ENCODE results near the gene TINAGL1.

TINAGL1 gene

DNA sequence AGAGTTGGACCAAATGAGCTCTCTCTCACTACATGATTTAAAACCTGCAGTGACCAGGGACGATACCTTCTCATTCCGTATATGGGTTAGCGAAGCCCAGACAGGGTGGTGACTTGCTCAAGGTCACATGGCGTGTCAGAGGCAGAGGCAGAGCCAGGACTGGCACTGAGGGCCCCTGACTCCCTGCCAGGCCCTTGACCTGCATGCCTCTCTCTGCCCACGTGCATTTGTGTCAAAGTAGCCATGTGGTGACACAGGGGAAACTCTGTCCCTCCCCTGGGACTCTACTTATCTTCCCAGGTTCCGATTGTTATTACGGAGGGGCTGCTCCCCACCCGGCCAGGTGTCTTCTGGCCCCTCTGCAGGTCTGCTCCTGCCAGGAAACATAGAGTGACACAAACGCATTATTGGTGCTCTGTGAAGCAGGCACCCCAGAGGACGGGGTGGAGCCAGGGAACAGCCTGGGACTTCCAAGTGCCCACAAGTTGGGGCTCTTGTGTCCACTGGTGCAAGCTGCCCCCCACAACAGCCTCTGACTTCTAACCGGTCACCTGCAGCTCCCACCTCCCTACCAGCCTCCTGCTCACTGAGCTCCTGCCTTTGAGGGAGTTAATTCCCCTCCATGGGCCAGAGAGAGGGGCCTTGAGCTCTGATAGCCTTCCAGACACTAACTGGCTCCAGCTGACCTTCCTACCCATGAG, 7.3 kb upstream of the TINAGL1 start:
- DNase-seq, result no peak

DNA sequence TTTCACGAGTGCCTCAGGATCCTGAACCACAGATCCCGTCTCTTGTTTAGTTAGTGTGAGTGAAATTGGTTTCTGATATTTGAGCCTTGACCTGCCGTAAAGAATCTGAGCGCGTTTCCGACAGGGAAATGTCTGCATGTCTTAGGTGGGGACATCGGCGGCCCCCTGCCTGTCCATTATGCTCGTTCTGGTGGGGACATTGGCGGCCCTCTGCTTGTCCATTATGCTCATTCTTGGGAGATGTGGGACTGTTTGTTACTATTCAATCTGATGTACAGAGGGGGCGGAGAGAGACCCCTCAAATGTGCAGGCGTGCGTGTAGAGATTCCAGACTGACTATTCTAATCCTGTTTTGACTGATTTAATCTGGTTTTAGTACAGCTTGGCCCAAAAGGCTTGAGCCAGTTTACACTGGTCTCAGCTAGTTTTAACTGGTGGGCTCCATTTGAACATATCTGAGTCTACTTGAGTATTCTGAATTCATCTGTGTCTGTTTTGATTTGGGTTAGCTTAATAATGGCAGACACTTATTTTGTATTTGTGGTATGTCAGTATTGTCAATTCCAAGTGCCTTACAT, 6.6 kb upstream of the TINAGL1 start:
- DNase-seq, result no peak

DNA sequence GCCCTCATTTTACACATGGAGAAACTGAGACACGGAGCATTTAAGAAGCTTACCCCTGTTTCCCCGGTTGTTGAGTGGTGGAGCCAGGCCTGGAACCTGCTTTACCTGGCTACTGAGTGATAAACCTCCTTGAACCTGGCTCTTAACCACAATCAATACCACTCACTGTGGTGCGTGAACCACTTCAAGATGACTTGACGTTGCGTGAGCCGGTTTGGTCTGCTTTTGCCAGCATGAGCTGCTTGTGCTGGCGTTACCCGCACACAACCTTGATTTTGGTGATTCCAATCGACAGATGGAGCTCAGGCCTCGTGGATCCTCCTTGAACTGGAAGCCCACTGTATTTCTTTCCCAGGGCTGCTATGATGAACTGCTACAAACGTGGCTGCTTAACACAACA, 6.1 kb upstream of the TINAGL1 start:
- no peak for DNase-seq

DNA sequence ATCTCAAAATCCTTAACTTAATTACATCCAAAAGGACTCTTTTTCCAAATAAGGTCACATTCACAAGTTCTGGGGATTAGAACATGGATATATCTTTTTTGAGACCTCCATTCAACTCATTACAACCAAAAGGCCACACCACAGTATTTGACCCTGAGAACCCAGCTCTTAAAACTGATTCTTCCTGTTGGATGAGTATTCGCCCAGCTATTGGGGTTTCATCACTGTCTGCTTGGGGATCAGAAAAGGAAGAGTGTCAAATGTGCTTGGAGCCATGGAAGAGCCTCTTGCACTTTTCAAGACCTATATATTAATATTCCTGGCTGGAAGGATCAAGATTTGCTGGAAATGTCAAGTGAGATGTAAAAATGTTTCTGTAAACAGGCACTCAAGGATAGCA, 5.4 kb upstream of the TINAGL1 start:
- no peak for DNase-seq

DNA sequence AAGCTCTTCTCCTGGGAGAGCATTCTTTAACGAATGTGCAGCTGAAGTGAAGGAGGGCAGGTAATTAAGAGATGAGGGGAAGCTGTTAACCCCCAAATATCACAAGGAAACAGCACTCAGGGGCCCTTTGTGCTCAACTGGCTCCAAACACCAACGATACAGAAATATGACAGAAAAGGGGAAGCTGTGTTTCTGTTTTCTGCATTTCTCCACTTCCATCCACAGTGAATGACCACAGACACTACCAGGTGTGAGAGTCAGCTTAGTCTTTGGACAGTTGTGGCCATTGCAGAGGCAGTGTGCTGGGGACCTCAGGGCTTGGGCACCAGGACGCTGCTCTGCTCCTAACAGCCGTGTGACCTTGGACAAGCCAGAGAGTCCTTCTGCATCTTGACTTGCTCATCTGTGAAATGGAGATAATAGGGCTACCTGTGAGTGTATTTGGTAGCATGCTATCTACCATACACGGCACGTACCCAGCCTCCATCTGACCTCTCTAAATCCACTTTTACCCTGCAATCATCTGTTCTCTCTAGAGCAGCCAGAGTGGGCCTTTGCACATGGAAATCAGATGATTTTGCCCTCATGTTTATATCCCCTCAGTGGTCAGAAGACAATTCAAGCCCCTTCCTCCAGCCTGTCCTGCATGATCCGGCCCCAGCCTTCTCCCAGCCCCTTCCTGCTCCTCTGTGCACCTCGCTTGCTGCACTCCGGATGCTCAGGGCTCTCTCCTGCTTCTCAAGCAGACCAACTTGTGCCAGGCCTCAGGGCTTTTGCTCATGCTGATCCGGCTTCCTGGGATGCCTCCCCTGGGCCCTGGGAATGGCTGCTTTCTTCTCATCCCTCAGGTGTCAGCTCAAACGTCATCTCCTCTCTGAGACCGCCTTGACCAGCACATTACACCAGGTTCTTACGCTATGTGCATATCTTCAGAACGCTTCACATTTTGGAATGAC, 4.7 kb upstream of the TINAGL1 start:
- DNase-seq, result no peak

DNA sequence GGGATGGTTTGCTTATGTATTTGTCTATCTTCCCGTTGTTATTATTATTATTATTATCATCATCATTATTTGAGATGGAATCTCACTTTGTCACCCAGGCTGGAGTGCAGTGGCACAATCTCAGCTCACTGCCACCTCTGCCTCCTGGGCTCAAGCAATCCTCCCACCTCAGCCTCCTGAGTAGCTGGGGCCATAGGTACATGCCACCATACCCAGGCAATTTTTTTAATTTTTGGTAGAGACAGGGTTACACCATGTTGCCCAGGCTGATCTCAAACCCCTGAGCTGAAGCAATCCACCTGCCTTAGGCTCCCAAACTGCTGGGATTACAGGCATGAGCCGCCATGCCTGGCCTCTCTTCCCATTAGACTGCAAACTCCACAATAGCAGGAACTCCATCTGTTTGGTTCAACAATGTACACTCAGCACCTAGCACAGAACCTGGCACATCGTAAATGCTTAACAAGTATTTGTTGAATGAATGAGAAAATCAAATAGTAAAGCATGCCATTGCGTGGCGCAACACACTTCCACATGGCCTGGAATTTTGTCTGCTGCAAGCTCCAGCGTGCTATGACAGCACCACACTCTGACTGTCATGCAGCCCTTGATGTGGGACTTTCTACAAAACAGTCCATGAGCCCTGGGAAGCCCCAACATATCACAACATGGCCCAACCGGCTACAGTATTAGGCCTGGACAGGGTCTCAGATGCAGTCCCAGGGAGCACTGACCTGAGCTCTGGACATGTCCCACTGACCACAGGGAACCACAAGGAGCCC, 3.8 kb upstream of the TINAGL1 start:
- DNase-seq, result no peak

DNA sequence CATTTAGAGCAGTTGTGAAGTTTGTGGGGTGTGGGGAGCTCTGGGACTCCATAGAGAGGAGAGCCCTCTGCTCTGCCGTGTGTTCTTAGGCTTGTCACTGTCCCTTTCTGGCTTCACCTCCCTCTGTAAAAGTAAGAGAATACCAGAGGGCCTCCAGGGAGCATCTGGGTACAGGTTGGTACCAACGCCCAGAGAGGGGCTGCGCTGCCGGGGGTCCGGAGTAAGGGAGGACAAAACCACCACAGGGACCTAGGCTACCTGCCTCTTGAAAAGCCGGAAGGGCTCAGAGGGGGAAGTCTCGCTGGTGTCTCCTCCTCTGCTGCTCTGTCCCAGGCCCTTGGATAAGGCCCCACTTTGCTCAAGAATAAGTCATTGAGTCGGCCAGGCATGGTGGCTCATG, 3.1 kb upstream of the TINAGL1 start:
- DNase-seq, result no peak

DNA sequence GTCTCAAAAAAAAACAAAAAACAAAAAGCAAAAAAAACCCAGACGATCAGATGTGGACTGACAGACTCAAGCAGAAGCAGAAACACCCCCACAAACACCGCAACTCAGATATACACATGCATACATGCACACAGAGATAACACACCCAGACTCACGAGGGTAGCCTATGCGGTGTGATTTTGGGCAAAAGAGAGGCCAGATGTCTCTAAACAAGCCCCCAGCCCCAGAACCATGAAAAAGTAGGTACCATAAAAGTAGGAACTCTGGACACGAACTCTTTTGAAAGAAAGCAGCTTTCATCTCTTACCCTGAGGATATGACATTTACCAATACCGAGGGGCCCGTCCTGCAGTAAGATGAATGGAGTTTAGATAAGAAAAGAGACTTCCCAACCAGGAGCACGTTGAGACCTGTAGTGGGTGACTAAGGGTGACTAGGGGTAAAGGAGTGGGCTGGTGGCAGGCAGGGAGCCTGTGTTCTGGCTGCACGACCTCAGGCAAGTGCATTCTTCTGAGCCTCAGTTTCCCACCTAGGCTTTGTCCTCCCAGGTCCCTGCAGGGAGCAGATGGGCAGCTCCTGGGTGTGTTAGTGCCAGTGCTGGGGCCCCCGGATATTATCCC, 1.5 kb upstream of the TINAGL1 start:
- no peak for DNase-seq

DNA sequence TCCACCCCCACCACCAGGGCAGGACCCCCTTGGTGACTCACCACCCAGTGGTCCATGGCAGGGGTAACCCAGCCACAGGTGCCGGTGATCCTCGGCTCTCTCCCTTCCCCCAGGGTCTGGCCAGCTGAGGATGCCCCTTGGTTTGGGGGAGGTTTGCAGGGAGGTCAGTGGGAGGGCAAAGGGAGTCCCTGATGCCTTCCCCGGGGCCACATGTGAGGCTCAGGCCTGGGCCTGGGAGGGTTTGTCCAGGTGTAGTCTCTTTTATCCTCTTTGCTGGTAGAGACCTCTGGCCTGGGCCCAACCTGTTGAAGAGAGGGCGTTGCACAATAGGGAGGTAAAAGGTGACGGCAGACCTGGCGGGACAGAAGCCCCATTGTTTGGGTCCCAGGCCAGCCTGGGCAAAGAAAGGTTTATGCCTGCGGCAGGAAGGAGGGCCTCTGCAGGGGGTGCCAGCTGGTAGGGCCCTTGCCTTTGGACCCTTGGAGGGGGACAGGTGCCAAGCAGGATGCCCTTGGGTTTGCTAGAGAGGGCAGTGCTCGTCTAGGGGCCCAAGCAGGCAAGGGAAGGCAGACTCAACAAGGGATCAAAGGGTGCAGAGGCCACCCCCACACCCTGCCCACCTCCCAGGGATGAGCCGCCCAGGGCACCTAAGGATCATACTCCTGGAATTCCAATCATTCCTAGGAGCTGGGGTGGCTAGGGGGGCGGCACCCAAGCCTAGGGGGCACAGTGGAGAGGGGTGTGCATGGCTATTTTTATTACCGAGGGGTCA, 760 bp upstream of the TINAGL1 start:
- no peak for DNase-seq

DNA sequence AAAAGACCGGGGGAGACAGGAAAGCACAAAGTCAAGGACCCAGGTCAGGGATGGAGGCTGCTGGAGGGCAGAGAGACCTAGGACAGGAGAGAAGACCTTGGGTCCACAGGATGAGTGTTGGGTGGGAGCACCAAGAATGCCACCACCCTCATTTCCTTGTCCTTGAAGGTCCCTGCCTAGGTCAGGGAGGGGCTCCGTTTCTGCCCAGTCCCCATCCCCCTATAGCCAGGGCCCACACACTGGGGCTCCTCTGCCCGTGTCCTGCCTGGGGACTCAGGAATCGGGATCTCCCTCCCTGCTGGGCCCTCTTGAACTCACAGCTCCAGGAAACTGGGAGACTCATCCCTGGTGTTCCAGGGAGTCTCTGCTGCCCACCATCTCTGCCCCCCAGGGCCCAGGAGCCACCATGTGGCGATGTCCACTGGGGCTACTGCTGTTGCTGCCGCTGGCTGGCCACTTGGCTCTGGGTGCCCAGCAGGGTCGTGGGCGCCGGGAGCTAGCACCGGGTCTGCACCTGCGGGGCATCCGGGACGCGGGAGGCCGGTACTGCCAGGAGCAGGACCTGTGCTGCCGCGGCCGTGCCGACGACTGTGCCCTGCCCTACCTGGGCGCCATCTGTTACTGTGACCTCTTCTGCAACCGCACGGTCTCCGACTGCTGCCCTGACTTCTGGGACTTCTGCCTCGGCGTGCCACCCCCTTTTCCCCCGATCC, 584 bp downstream of the TINAGL1 start:
- no peak for DNase-seq

DNA sequence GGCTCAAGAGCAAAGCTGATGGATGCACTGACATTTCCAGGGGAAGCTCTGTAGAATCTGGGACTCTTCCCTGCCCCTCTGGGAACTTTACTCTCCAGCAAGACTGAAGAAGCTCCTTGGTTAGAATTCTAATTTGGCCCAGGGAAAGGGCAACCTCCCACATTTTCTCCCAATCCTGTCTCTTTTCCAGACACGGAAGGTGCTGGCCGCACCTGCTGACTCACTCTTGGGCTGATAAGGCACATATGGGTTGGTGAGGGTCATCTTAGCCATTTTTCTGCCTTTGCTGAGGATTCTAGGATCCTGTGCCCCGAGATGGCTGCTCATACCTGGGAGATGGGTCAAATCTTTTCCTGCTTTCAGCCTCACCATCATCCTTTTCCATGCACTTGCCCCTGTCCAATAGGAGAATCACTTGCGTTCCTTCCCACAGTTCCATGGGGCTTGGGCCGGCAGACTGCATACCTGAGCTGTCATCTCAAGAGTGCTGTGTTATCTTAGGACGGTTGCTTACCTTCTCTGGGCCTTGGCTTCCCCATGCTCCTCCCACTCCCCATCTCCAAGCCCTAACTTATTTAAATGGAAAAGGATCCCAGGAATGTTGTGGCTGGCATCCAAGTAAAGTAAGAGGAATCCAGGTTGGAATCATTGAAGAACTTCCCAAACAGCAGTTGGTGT, 1.3 kb downstream of the TINAGL1 start:
- DNase-seq, result no peak

DNA sequence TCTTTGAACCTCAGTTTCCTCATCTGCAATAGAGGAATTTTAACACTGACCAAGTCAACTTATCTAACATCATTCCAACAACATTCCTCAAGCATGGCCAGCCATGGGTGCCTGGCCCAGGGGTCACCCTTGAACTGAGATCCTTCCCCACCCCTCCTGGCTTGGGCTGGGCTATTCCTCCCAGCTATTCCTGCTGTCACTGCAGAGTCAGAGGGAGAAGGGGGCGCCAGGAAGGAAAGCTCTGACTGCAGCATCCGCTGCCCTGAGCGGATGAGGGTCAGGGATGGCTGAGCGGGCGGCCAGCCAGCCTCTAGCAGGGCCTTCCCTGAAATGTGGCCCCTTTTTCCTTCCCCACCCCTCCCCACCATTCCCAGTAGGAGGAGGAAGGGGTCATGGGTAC, 3.1 kb downstream of the TINAGL1 start:
- no peak for DNase-seq

DNA sequence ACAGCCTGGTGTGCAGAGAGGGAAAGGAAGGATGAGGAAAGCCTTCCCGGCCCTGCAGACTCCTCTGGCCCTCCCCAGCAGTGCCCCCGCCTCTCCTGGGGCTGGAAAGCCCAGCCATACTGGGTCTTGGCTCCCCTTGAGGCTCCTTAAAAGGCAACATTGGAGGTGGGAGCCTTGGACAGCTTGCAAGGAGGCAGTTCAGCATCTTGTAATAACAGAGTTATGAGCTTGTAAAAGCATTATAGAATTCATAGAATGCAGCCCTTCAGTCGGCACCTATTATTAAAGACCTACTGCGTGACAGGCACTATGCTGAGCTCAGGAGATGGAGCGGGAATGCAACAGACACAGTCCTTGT, 4.2 kb downstream of the TINAGL1 start:
- no peak for DNase-seq

DNA sequence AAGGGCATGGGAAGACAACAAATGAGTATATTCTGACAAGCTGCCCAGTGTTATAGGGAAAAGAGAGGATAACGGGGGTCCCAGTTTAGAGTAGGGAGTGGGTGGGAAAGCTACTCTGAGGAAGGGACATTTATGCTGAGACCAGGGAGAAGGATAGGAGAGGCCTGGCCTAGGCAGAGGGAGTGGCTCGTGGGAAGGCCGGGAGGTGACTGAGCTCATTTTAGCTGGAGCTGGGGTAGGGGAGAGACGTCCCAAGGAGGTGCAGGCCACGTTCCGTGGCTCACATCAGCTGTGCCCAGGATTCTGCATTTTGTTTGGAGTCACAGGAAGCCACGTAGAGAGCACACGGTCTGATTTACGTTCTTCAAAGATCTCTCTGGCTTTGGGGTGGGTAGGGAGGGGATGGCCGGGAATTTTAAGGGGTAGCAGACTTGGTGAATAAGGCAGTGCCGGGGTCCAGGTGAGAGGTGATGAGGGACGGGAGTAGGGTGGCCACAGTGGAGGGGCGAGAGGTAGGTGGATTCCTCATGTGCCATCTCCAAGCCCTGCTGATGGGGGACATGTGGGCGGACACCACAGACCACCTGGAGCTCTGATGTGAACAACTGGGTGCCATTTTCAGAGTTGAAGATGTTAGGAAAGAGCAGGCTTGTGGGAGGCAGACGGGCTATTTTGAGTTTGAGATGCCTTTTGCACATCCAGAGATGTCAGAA, 4.7 kb downstream of the TINAGL1 start:
- DNase-seq, result no peak

DNA sequence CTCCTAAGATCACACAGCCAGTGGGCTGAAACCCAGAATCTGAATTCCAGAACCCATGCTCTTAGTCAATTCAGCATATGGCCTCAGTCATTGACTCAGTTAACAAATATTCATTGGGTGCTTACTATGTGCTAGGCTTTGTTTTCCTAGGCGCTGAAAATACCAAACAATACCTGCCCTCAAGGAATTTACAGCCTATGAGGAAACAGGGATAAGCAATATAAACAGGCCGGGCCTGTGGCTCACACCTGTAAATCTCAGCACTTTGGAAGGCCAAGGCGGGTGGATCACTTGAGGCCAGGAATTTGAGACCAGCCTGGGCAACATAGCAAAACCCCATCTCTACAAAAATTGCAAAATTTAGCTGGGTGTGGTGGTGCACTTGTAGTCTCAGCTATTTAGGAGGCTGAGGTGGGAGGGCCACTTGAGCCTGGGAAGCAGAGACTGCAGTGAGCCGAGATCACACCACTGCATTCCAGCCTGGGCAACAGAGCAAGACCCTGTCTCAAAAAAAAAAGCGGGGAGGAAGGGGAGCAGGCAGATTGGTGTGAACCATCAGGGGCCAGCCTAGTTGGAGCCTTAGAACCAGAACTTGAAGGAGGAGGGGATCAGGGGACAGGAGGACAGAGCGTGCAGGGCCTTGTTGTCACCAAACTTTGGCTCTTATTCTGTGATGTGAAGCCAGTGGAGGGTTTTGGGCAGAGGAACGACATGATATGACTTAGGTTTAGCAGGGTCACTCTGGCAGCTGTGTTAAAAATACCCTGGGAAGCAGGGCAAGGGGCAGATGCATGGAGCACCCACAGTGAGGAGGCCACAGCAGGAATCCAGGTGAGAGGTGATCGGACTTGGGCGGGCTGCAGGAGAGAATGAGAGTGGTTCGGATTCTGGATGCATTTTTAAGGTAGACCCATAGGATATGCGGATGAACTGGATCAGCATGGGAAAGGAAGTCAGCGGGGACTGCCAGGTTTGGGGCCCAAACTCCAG, 5.8 kb downstream of the TINAGL1 start:
- no peak for DNase-seq

DNA sequence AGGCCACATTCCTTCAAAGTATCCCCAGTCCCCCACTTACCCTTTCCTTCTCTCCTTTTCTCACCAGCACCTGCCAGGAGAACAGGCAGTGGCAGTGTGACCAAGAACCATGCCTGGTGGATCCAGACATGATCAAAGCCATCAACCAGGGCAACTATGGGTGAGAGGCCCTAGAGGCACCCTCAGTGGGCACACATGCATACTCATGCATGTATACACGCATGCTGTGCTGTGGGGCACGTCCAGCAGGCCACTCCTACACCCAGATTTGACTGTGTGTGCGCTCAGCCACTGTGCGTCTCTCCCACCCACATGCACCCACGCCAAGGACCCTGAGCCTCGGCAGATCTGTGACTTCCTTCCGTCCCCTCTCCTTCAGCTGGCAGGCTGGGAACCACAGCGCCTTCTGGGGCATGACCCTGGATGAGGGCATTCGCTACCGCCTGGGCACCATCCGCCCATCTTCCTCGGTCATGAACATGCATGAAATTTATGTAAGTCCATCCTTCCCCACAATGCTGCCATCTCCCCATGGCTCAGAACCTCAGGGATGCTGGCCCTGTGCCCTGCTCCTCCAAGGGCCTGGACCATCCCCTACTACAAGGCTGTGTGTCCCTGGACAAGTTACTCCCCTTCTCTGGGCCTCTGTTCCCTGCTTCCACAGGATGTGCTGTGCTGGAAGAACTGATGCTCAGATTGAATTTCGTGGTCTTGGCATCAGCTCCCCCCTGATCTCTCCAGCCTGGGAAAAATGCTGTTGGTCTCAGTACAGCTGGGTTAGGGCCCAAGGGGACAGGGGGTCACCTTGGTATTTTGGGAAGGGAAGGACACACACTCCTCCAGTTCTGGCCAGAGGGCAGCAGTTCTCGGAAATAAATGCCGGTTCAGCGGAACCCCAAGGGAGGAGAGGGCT, 7.0 kb downstream of the TINAGL1 start:
- no peak for DNase-seq
